Measurements from ENCODE around the gene MAPT.

DNA sequence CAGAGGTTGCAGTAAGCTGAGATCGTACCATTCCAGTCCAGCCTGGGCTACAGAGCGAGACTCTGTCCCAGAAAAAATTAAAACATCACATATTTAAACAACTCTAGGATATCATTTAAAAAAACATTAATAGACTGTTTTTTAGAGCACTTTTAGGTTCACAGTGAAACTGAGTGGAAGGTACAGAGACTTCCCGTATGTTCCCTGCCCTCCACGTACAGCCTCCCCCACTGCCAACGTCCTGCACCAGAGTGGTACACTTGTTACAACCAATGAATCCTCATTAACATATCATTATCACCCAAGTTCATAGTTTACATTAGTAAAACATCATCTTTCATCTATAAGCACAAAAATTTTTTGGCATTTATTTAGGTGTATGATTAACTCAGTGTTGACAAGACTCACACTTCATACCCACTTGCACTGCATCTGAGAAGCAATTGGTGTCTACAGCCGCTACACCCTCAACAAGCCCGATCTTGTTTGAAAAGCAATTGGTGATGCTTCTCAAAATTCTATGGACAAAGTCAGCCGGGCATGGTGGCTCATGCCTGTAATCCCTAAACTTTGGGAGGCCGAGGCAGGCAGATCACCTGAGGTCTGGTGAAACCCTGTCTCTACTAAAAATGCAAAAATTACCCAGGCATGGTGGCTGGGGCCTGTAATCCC lies 64.8 kb downstream of the MAPT start:
- TF ChIP-seq, protein P1, sequence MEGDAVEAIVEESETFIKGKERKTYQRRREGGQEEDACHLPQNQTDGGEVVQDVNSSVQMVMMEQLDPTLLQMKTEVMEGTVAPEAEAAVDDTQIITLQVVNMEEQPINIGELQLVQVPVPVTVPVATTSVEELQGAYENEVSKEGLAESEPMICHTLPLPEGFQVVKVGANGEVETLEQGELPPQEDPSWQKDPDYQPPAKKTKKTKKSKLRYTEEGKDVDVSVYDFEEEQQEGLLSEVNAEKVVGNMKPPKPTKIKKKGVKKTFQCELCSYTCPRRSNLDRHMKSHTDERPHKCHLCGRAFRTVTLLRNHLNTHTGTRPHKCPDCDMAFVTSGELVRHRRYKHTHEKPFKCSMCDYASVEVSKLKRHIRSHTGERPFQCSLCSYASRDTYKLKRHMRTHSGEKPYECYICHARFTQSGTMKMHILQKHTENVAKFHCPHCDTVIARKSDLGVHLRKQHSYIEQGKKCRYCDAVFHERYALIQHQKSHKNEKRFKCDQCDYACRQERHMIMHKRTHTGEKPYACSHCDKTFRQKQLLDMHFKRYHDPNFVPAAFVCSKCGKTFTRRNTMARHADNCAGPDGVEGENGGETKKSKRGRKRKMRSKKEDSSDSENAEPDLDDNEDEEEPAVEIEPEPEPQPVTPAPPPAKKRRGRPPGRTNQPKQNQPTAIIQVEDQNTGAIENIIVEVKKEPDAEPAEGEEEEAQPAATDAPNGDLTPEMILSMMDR (IDR thresholded peaks at IDR 0.05; ENCODE audit: low read depth, low read length), result no peak
- no peak for TF ChIP-seq MYC (IDR thresholded peaks at IDR 0.05; ENCODE audit: low read depth, low read length)

Data from NB4 (cell line).